ENCODE data around the gene PLIN4.
"Not testable (repeated sequence)": the region's sequence is repeated elsewhere in the genome, so short reads cannot be mapped to it uniquely, and the experiment has no call there.

PLIN4 gene

GRCh38 chr19:4529924-4530522, 11.7 kb upstream of the PLIN4 start:
- H3K9me3 ChIP-seq (ENCODE audit: control insufficient read depth, low read depth, low read length), result no peaks in the 10 kb centered on the region
- H3K27me3 ChIP-seq (ENCODE audit: control insufficient read depth, insufficient read depth, low read length), result peaks cover 15% of the 10 kb centered on the region
- H3K9ac ChIP-seq (ENCODE audit: low read length), result no peak overlapping the region
- no peak overlapping the region for H3K4me3 ChIP-seq (ENCODE audit: low read length)
- no peak overlapping the region for H3K27ac ChIP-seq (ENCODE audit: low read length)
- no peaks in the 10 kb centered on the region for H3K4me1 ChIP-seq (ENCODE audit: control insufficient read depth, low read depth, low read length)
- H3K36me3 ChIP-seq (ENCODE audit: control insufficient read depth, low read depth, low read length), result no peaks in the 10 kb centered on the region

- Histone ChIP-seq H3K9me3 (ENCODE audit: control insufficient read depth, low read depth, low read length) (no peaks in the 10 kb centered on the region), H3K9ac (ENCODE audit: low read length) (no peak overlapping the region), H3K4me3 (ENCODE audit: low read length) (no peak overlapping the region), H3K27ac (ENCODE audit: low read length) (no peak overlapping the region), H3K27me3 (ENCODE audit: control insufficient read depth, insufficient read depth, low read length) (peaks cover 5% of the 10 kb centered on the region), H3K36me3 (ENCODE audit: control insufficient read depth, low read depth, low read length) (no peaks in the 10 kb centered on the region), H3K4me1 (ENCODE audit: control insufficient read depth, low read depth, low read length) (no peaks in the 10 kb centered on the region)
Observed at GRCh38 chr19:4528843-4529242, 10.6 kb upstream of the PLIN4 start.

DNA sequence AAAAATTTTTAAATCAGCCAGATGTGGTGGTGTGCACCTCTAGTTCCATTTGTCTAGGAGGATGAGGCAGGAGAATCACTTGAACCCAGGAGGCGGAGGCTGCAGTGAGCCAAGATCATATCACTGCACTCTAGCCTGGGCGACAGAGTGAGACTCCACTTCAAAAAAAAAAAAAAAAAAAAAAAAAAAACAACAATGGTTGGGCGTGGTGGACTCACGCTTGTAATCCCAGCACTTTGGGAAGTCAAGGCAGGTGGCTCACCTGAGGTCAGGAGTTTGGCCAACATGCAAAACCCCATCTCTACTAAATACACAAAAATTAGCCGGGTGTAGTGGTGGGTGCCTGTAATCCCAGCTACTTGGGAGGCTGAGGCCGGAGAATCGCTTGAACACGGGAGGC, 9.1 kb upstream of the PLIN4 start:
- H3K27ac ChIP-seq (ENCODE audit: low read length); H3K9ac ChIP-seq (ENCODE audit: low read length); H3K4me1 ChIP-seq (ENCODE audit: control insufficient read depth, low read depth, low read length); H3K9me3 ChIP-seq (ENCODE audit: control insufficient read depth, low read depth, low read length); H3K27me3 ChIP-seq (ENCODE audit: control insufficient read depth, insufficient read depth, low read length); H3K4me3 ChIP-seq (ENCODE audit: low read length); H3K36me3 ChIP-seq (ENCODE audit: control insufficient read depth, low read depth, low read length): not testable (repeated sequence)

DNA sequence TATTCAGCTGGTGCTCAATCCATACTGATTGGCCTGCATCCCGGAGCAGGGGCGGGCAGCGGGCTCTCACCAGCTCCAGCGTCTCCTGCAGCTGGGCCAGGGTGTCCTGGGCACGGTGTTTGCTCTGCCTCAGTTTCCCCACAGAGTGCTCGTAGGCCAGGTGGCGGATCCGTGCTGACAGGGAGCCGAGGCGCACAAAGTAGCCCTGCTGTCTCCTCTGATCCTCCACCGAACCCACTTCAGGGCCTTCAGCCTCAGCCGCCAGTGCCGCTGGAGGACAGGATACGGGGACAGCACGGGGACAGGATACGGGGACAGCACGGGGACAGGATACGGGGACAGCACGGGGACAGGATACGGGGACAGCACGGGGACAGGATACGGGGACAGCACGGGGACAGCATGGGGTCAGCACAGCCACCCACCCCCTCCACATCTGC, 7.3 kb upstream of the PLIN4 start:
- no peak overlapping the region for H3K4me3 ChIP-seq (ENCODE audit: low read length)
- H3K27me3 ChIP-seq (ENCODE audit: control insufficient read depth, insufficient read depth, low read length), result peaks cover 9% of the 10 kb centered on the region
- no peak overlapping the region for H3K27ac ChIP-seq (ENCODE audit: low read length)
- H3K4me1 ChIP-seq (ENCODE audit: control insufficient read depth, low read depth, low read length), result no peaks in the 10 kb centered on the region
- no peaks in the 10 kb centered on the region for H3K36me3 ChIP-seq (ENCODE audit: control insufficient read depth, low read depth, low read length)
- no peak overlapping the region for H3K9ac ChIP-seq (ENCODE audit: low read length)
- no peaks in the 10 kb centered on the region for H3K9me3 ChIP-seq (ENCODE audit: control insufficient read depth, low read depth, low read length)

- Histone ChIP-seq H3K4me1 (ENCODE audit: control insufficient read depth, low read depth, low read length) (no peaks in the 10 kb centered on the region), H3K27ac (ENCODE audit: low read length) (no peak overlapping the region), H3K9ac (ENCODE audit: low read length) (no peak overlapping the region), H3K4me3 (ENCODE audit: low read length) (no peak overlapping the region), H3K27me3 (ENCODE audit: control insufficient read depth, insufficient read depth, low read length) (peaks cover 9% of the 10 kb centered on the region), H3K9me3 (ENCODE audit: control insufficient read depth, low read depth, low read length) (no peaks in the 10 kb centered on the region), H3K36me3 (ENCODE audit: control insufficient read depth, low read depth, low read length) (no peaks in the 10 kb centered on the region)
Observed at GRCh38 chr19:4524808-4525562, 6.7 kb upstream of the PLIN4 start.

GRCh38 chr19:4523306-4524110, 5.2 kb upstream of the PLIN4 start:
- Histone ChIP-seq H3K9ac (ENCODE audit: low read length) (no peak overlapping the region), H3K4me1 (ENCODE audit: control insufficient read depth, low read depth, low read length) (no peaks in the 10 kb centered on the region), H3K36me3 (ENCODE audit: control insufficient read depth, low read depth, low read length) (no peaks in the 10 kb centered on the region), H3K9me3 (ENCODE audit: control insufficient read depth, low read depth, low read length) (no peaks in the 10 kb centered on the region), H3K4me3 (ENCODE audit: low read length) (no peak overlapping the region), H3K27me3 (ENCODE audit: control insufficient read depth, insufficient read depth, low read length) (peaks cover 19% of the 10 kb centered on the region), H3K27ac (ENCODE audit: low read length) (no peak overlapping the region)

- no peak overlapping the region for H3K4me3 ChIP-seq (ENCODE audit: low read length)
- H3K36me3 ChIP-seq (ENCODE audit: control insufficient read depth, low read depth, low read length), result no peaks in the 10 kb centered on the region
- H3K27ac ChIP-seq (ENCODE audit: low read length), result no peak overlapping the region
- H3K9ac ChIP-seq (ENCODE audit: low read length), result no peak overlapping the region
- no peaks in the 10 kb centered on the region for H3K4me1 ChIP-seq (ENCODE audit: control insufficient read depth, low read depth, low read length)
- H3K27me3 ChIP-seq (ENCODE audit: control insufficient read depth, insufficient read depth, low read length), result peaks cover 19% of the 10 kb centered on the region
- no peaks in the 10 kb centered on the region for H3K9me3 ChIP-seq (ENCODE audit: control insufficient read depth, low read depth, low read length)
Observed at GRCh38 chr19:4522291-4523002, 4.2 kb upstream of the PLIN4 start.

DNA sequence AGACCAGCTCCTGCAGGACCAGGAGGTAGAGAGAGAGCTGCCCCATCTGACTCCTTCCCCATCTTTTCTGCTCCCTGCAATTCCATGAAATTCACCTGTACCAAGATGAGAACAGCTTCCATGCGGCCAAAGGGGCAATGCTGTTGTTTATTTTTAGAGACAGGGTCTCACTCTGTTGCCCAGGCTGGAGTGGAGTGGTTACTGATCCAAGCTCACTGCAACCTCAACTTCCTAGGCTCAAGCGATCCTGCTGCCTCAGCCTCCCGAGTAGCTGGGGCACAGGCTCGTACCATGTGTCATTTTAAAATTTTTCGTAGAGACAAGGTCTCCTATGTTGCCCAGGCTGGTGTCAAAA, 3.6 kb upstream of the PLIN4 start:
- Histone ChIP-seq H3K9ac (ENCODE audit: low read length) (no peak overlapping the region), H3K9me3 (ENCODE audit: control insufficient read depth, low read depth, low read length) (no peaks in the 10 kb centered on the region), H3K27me3 (ENCODE audit: control insufficient read depth, insufficient read depth, low read length) (peaks cover 19% of the 10 kb centered on the region), H3K36me3 (ENCODE audit: control insufficient read depth, low read depth, low read length) (no peaks in the 10 kb centered on the region), H3K4me1 (ENCODE audit: control insufficient read depth, low read depth, low read length) (no peaks in the 10 kb centered on the region), H3K4me3 (ENCODE audit: low read length) (no peak overlapping the region), H3K27ac (ENCODE audit: low read length) (no peak overlapping the region)

GRCh38 chr19:4521170-4521887, 3.0 kb upstream of the PLIN4 start:
- Histone ChIP-seq H3K27me3 (ENCODE audit: control insufficient read depth, insufficient read depth, low read length) (peaks cover 20% of the 10 kb centered on the region), H3K9me3 (ENCODE audit: control insufficient read depth, low read depth, low read length) (no peaks in the 10 kb centered on the region), H3K36me3 (ENCODE audit: control insufficient read depth, low read depth, low read length) (no peaks in the 10 kb centered on the region), H3K27ac (ENCODE audit: low read length) (no peak overlapping the region), H3K4me3 (ENCODE audit: low read length) (no peak overlapping the region), H3K4me1 (ENCODE audit: control insufficient read depth, low read depth, low read length) (no peaks in the 10 kb centered on the region), H3K9ac (ENCODE audit: low read length) (no peak overlapping the region)

GRCh38 chr19:4519521-4520277, 1.4 kb upstream of the PLIN4 start:
- H3K9me3 ChIP-seq (ENCODE audit: control insufficient read depth, low read depth, low read length), result no peaks in the 10 kb centered on the region
- no peaks in the 10 kb centered on the region for H3K4me1 ChIP-seq (ENCODE audit: control insufficient read depth, low read depth, low read length)
- H3K27ac ChIP-seq (ENCODE audit: low read length), result no peak overlapping the region
- no peak overlapping the region for H3K4me3 ChIP-seq (ENCODE audit: low read length)
- H3K9ac ChIP-seq (ENCODE audit: low read length), result no peak overlapping the region
- peaks cover 32% of the 10 kb centered on the region for H3K27me3 ChIP-seq (ENCODE audit: control insufficient read depth, insufficient read depth, low read length)
- H3K36me3 ChIP-seq (ENCODE audit: control insufficient read depth, low read depth, low read length), result no peaks in the 10 kb centered on the region
